Measurements from ENCODE around the gene UBE2L3.

DNA sequence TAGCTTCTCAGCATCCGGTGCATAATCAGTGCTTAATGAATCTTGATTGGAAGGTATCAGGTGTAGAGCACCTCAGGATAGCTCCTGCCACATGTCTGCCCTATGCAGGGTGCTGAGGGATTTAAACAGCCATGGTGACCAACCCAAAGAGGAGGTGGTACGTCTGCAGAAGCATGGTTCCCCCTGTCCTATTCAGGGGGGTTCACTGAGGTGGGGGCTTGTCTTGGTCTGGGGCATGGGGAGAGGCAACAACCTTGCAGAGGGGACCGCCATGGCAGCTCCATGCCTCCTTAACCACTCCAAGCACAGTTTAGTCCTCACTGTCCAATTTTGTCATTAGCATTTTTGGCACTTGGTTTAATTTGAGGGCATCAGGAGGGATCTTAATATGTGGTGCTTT, 24.9 kb downstream of the UBE2L3 start:
- TF ChIP-seq, protein P1, sequence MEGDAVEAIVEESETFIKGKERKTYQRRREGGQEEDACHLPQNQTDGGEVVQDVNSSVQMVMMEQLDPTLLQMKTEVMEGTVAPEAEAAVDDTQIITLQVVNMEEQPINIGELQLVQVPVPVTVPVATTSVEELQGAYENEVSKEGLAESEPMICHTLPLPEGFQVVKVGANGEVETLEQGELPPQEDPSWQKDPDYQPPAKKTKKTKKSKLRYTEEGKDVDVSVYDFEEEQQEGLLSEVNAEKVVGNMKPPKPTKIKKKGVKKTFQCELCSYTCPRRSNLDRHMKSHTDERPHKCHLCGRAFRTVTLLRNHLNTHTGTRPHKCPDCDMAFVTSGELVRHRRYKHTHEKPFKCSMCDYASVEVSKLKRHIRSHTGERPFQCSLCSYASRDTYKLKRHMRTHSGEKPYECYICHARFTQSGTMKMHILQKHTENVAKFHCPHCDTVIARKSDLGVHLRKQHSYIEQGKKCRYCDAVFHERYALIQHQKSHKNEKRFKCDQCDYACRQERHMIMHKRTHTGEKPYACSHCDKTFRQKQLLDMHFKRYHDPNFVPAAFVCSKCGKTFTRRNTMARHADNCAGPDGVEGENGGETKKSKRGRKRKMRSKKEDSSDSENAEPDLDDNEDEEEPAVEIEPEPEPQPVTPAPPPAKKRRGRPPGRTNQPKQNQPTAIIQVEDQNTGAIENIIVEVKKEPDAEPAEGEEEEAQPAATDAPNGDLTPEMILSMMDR (IDR thresholded peaks at IDR 0.05): no peak
- TF ChIP-seq POLR2A (IDR thresholded peaks at IDR 0.05): no peak
